AG04449 (cell line): ENCODE measurements around the gene P4HA3.
"Not testable (repeated sequence)": the region's sequence is repeated elsewhere in the genome, so short reads cannot be mapped to it uniquely, and the experiment has no call there.

Source experiments
- CTCF ChIA-PET: fragments of 350-600 bp; formaldehyde crosslinking; extraction: SDS; loops from one replicate; lab custom pipeline; 2021; ENCODE audit warnings: antibody characterized with exemption; lab: Yijun Ruan, JAX
- POLR2A ChIA-PET: fragments of 400-600, 350-600 bp; formaldehyde crosslinking; extraction: SDS; loops from one replicate; lab custom pipeline; 2020; ENCODE audit warnings: antibody characterized with exemption, inconsistent platforms; lab: Yijun Ruan, JAX
- DNase-seq: peaks from one replicate; pipeline ENCODE4 v3.0.0-alpha.2; 2010; ENCODE audit warnings: low read depth, low spot score
- H3K4me3 ChIP-seq: 2 replicates; pipeline ENCODE4 v1.5.1; 2011; ENCODE audit warnings: low read depth, mild to moderate bottlenecking, control low read depth, low read length
- CTCF ChIP-seq: IDR thresholded peaks from one replicate; pipeline ENCODE4 v1.5.1; 2011; ENCODE audit warnings: mild to moderate bottlenecking, moderate library complexity, low read length, control low read depth, inconsistent platforms; ENCODE audit not compliant: insufficient read depth; ENCODE audit errors: missing control alignments

Gene P4HA3

GRCh38 chr11:74341921-74342320, 30.5 kb upstream of the P4HA3 start:
- POLR2A ChIA-PET, result no interaction called here
- no peak for DNase-seq
- CTCF ChIA-PET, result interaction anchor here (1.1 to 1.4 kb wide), 2 partner anchors 14 to 20 kb away, joined by 4 to 5 read pairs; no protein-coding TSS in a partner anchor
- no peak for TF ChIP-seq CTCF
- no peak overlapping the region for H3K4me3 ChIP-seq

- no peak for DNase-seq
- CTCF ChIA-PET, result no interaction called here
- POLR2A ChIA-PET, result no interaction called here
- no peak for TF ChIP-seq CTCF
- no peak overlapping the region for H3K4me3 ChIP-seq
These were observed 28.2 kb upstream of the P4HA3 start for GRCh38 chr11:74339619-74340018.

GRCh38 chr11:74338963-74339362, 27.5 kb upstream of the P4HA3 start:
- no peak for TF ChIP-seq CTCF
- ChIA-PET POLR2A (no interaction called here), CTCF (no interaction called here)
- no peak overlapping the region for H3K4me3 ChIP-seq
- DNase-seq, result no peak

GRCh38 chr11:74333193-74333592, 21.8 kb upstream of the P4HA3 start:
- no peak for TF ChIP-seq CTCF
- no peak overlapping the region for H3K4me3 ChIP-seq
- CTCF ChIA-PET, result interaction anchor here (1.3 to 3.2 kb wide), 3 partner anchors 11 to 56 kb away, joined by 3 to 19 read pairs (median 3); no protein-coding TSS in a partner anchor
- no peak for DNase-seq
- POLR2A ChIA-PET, result no interaction called here

GRCh38 chr11:74332291-74332690, 20.9 kb upstream of the P4HA3 start:
- H3K4me3 ChIP-seq, result no peak overlapping the region
- TF ChIP-seq CTCF, result no peak
- DNase-seq, result no peak
- ChIA-PET CTCF (interaction anchor here (1.3 to 3.2 kb wide), 3 partner anchors 12 to 57 kb away, joined by 3 to 19 read pairs (median 3); no protein-coding TSS in a partner anchor), POLR2A (no interaction called here)

- H3K4me3 ChIP-seq, CTCF ChIA-PET, DNase-seq, POLR2A ChIA-PET: not testable (repeated sequence)
These were observed 19.6 kb upstream of the P4HA3 start for GRCh38 chr11:74331000-74331399.
